Measurements from ENCODE around the gene ATF7. TPM values are rescaled to one million over a fixed set of nuclear protein-coding genes. Genes with fewer than 3 reads are reported as not detected.

The ATF7 gene
- total and polyA plus RNA-seq, 2 donors (not counting 1 experiment from before 2014, with no cell fraction given) = 11.4 to 24.7 TPM

- Histone ChIP-seq H3K27ac (ENCODE audit: insufficient read depth, low read length) (peak overlapping the region; percentile 66), H3K79me2 (ENCODE audit: control insufficient read depth, insufficient read depth, low read length) (peaks cover 13% of the 10 kb centered on the region)
These were observed 121.1 kb downstream of the ATF7 start for GRCh38 chr12:53505086-53505485.

GRCh38 chr12:53504004-53504920 is 121.9 kb downstream of the ATF7 start:
- H3K4me2 ChIP-seq (ENCODE audit: extremely low read depth, insufficient read depth, low read length) = no peak overlapping the region
- H3K27ac ChIP-seq (ENCODE audit: insufficient read depth, low read length) = peak overlapping the region; percentile 66
- peaks cover 20% of the 10 kb centered on the region for H3K4me1 ChIP-seq (ENCODE audit: control insufficient read depth, extremely low read depth, insufficient read depth, low read length)
- H4K20me1 ChIP-seq (ENCODE audit: control insufficient read depth, extremely low read depth, insufficient read depth, low read length) = no peaks in the 10 kb centered on the region
- no peak overlapping the region for H2AFZ ChIP-seq (ENCODE audit: low read length)
- TF ChIP-seq EZH2 (IDR thresholded peaks at IDR 0.05; ENCODE audit: low read length, missing control alignments) (no peak), CTCF (conservative IDR thresholded peaks at IDR 0.05 in 1 of 2, IDR thresholded peaks at IDR 0.05 in 1 of 2; ENCODE audit: low read depth in 1 of 2, low read length in 2 of 2) (no peak)
- H3K9me3 ChIP-seq (ENCODE audit: control insufficient read depth, insufficient read depth, low read depth, low read length) = no peaks in the 10 kb centered on the region
- DNase-seq (ENCODE audit: low read depth in 2 of 2) = no peak
- no peak overlapping the region for H3K9ac ChIP-seq (ENCODE audit: insufficient read depth, low read length)
- peaks cover 13% of the 10 kb centered on the region for H3K79me2 ChIP-seq (ENCODE audit: control insufficient read depth, insufficient read depth, low read length)
- H3K27me3 ChIP-seq (ENCODE audit: control insufficient read depth, insufficient read depth, low read length) = no peaks in the 10 kb centered on the region
- no peak overlapping the region for H3K4me3 ChIP-seq (replicated peaks in 1 of 4; ENCODE audit: control extremely low read depth in 1 of 4, insufficient read depth in 1 of 4, low read depth in 3 of 4, low read length in 4 of 4)
- H3K36me3 ChIP-seq (ENCODE audit: control insufficient read depth, insufficient read depth, low read length) = peaks cover 18% of the 10 kb centered on the region

More at GRCh38 chr12:53505086-53505485, 121.1 kb downstream of the ATF7 start:
- H3K4me1 ChIP-seq (ENCODE audit: control insufficient read depth, extremely low read depth, insufficient read depth, low read length) = peaks cover 20% of the 10 kb centered on the region
- TF ChIP-seq CTCF (conservative IDR thresholded peaks at IDR 0.05 in 1 of 2, IDR thresholded peaks at IDR 0.05 in 1 of 2; ENCODE audit: low read depth in 1 of 2, low read length in 2 of 2) (no peak), EZH2 (IDR thresholded peaks at IDR 0.05; ENCODE audit: low read length, missing control alignments) (no peak)
- no peaks in the 10 kb centered on the region for H4K20me1 ChIP-seq (ENCODE audit: control insufficient read depth, extremely low read depth, insufficient read depth, low read length)
- H3K4me2 ChIP-seq (ENCODE audit: extremely low read depth, insufficient read depth, low read length) = peak overlapping the region; percentile 68
- DNase-seq (ENCODE audit: low read depth in 2 of 2) = peak in 1 of 2 donors; percentile 68
- H3K9me3 ChIP-seq (ENCODE audit: control insufficient read depth, insufficient read depth, low read depth, low read length) = no peaks in the 10 kb centered on the region
- no peak overlapping the region for H2AFZ ChIP-seq (ENCODE audit: low read length)
- H3K9ac ChIP-seq (ENCODE audit: insufficient read depth, low read length) = no peak overlapping the region
- no peaks in the 10 kb centered on the region for H3K27me3 ChIP-seq (ENCODE audit: control insufficient read depth, insufficient read depth, low read length)
- H3K4me3 ChIP-seq (replicated peaks in 1 of 4; ENCODE audit: control extremely low read depth in 1 of 4, insufficient read depth in 1 of 4, low read depth in 3 of 4, low read length in 4 of 4) = no peak overlapping the region
- peaks cover 18% of the 10 kb centered on the region for H3K36me3 ChIP-seq (ENCODE audit: control insufficient read depth, insufficient read depth, low read length)

- H3K27me3 ChIP-seq (ENCODE audit: control insufficient read depth, insufficient read depth, low read length) = no peaks in the 10 kb centered on the region
- peak overlapping the region; percentile 45 for H3K4me2 ChIP-seq (ENCODE audit: extremely low read depth, insufficient read depth, low read length)
- DNase-seq (ENCODE audit: low read depth in 2 of 2) = no peak
- peaks cover 22% of the 10 kb centered on the region for H3K79me2 ChIP-seq (ENCODE audit: control insufficient read depth, insufficient read depth, low read length)
- no peaks in the 10 kb centered on the region for H4K20me1 ChIP-seq (ENCODE audit: control insufficient read depth, extremely low read depth, insufficient read depth, low read length)
- H3K36me3 ChIP-seq (ENCODE audit: control insufficient read depth, insufficient read depth, low read length) = peaks cover 18% of the 10 kb centered on the region
- H3K9ac ChIP-seq (ENCODE audit: insufficient read depth, low read length) = no peak overlapping the region
- peak overlapping the region in 1 of 4 experiments; percentile 20 for H3K4me3 ChIP-seq (replicated peaks in 1 of 4; ENCODE audit: control extremely low read depth in 1 of 4, insufficient read depth in 1 of 4, low read depth in 3 of 4, low read length in 4 of 4)
- TF ChIP-seq CTCF (conservative IDR thresholded peaks at IDR 0.05 in 1 of 2, IDR thresholded peaks at IDR 0.05 in 1 of 2; ENCODE audit: low read depth in 1 of 2, low read length in 2 of 2) = no peak
- no peak for TF ChIP-seq EZH2 (IDR thresholded peaks at IDR 0.05; ENCODE audit: low read length, missing control alignments)
- H3K9me3 ChIP-seq (ENCODE audit: control insufficient read depth, insufficient read depth, low read depth, low read length) = no peaks in the 10 kb centered on the region
- peak overlapping the region; percentile 36 for H3K27ac ChIP-seq (ENCODE audit: insufficient read depth, low read length)
- no peak overlapping the region for H2AFZ ChIP-seq (ENCODE audit: low read length)
- H3K4me1 ChIP-seq (ENCODE audit: control insufficient read depth, extremely low read depth, insufficient read depth, low read length) = peaks cover 20% of the 10 kb centered on the region
These were observed 123.0 kb downstream of the ATF7 start for GRCh38 chr12:53502983-53503728.
